Fibroblast of lung (primary cell): ENCODE measurements around the gene BANF2. TPM values are rescaled to one million over a fixed set of nuclear protein-coding genes. Genes with fewer than 3 reads are reported as not detected.

Experiments
- DNase-seq, 2 donors: peaks; one replicate each; pipeline versions ENCODE4 v3.0.0 to v3.0.0-alpha.2; 2010; ENCODE audit warnings: low read depth in 2 of 2
- H2AFZ ChIP-seq: 2 replicates; pipeline ENCODE4 v1.5.1; 2012; ENCODE audit warnings: low read length, control low read depth, inconsistent platforms
- H3K27ac ChIP-seq: 2 replicates; pipeline ENCODE4 v1.5.1; 2011; ENCODE audit warnings: low read length, control low read depth; ENCODE audit not compliant: insufficient read depth
- H3K27me3 ChIP-seq: 2 replicates; pipeline ENCODE4 v1.5.1; 2011; ENCODE audit warnings: mild to moderate bottlenecking, low read length; ENCODE audit not compliant: control insufficient read depth, insufficient read depth
- H3K36me3 ChIP-seq: 2 replicates; pipeline ENCODE4 v1.5.1; 2011; ENCODE audit warnings: low read length; ENCODE audit not compliant: control insufficient read depth, insufficient read depth
- H3K4me1 ChIP-seq: 2 replicates; pipeline ENCODE4 v1.5.1; 2011; ENCODE audit warnings: low read length; ENCODE audit not compliant: control insufficient read depth, insufficient read depth; ENCODE audit errors: extremely low read depth
- H3K4me2 ChIP-seq: 2 replicates; pipeline ENCODE4 v1.5.1; 2011; ENCODE audit warnings: low read length, control low read depth; ENCODE audit not compliant: insufficient read depth; ENCODE audit errors: extremely low read depth
- H3K4me3 ChIP-seq, 4 experiments: fragments of 200-600 bp in 1 of 4; sonication (generic) in 1 of 4; replicated peaks in 1 of 4; 2 replicates each; pipeline ENCODE4 v1.5.1; 2011 to 2016; ENCODE audit warnings: low read length in 4 of 4, low read depth in 3 of 4, mild to moderate bottlenecking in 3 of 4, control low read depth in 2 of 4, inconsistent platforms in 1 of 4, mixed read lengths in 1 of 4; ENCODE audit not compliant: insufficient read depth in 1 of 4; ENCODE audit errors: control extremely low read depth in 1 of 4
- H3K79me2 ChIP-seq: 2 replicates; pipeline ENCODE4 v1.5.1; 2012; ENCODE audit warnings: mild to moderate bottlenecking, low read length, inconsistent platforms; ENCODE audit not compliant: control insufficient read depth, insufficient read depth
- H3K9ac ChIP-seq: 2 replicates; pipeline ENCODE4 v1.5.1; 2011; ENCODE audit warnings: mild to moderate bottlenecking, low read length, control low read depth; ENCODE audit not compliant: insufficient read depth
- H3K9me3 ChIP-seq: 2 replicates; pipeline ENCODE4 v1.5.1; 2012; ENCODE audit warnings: low read depth, low read length; ENCODE audit not compliant: control insufficient read depth, insufficient read depth
- H4K20me1 ChIP-seq: 2 replicates; pipeline ENCODE4 v1.5.1; 2011; ENCODE audit warnings: low read length; ENCODE audit not compliant: control insufficient read depth, insufficient read depth; ENCODE audit errors: extremely low read depth
- EZH2 ChIP-seq: IDR thresholded peaks from 2 replicates; pipeline ENCODE4 v1.5.1; 2012; ENCODE audit warnings: low read length, control low read depth, mild to moderate bottlenecking; ENCODE audit errors: missing control alignments
- polyA plus RNA-seq, 2 donors: library from polyadenylated mRNA; depleted of rRNA in 1 of 2; stranded (reverse) in 1 of 2; unstranded in 1 of 2; fragments of >200 nt; gene quantifications; 2 replicates each; pipeline ENCODE4 v1.2.1, GENCODE V29; 2011 to 2012; ENCODE audit warnings: missing spikeins in 1 of 2
- total RNA-seq: library from RNA; depleted of rRNA; stranded (reverse); fragments of >200 nt; gene quantifications from 2 replicates; pipeline ENCODE4 v1.2.1, GENCODE V29; 2014
- TF ChIP-seq, protein P1 (sequence below), 2 donors: IDR thresholded peaks in 1 of 2; conservative IDR thresholded peaks in 1 of 2; 1 replicate in 1 of 2; 2 replicates in 1 of 2; pipeline ENCODE4 v1.5.1; 2011 to 2012; ENCODE audit warnings: low read length in 2 of 2, control low read depth in 1 of 2, inconsistent platforms in 1 of 2, low read depth in 1 of 2, mild to moderate bottlenecking in 1 of 2

Gene BANF2
- total and polyA plus RNA-seq, 2 donors (not counting 1 experiment from before 2014, with no cell fraction given), result not detected

GRCh38 chr20:17664025-17664633, 35.6 kb upstream of the BANF2 start:
- DNase-seq, result peak in 1 of 2 donors; percentile 43
- H2AFZ ChIP-seq, result no peak overlapping the region
- peaks cover 6% of the 10 kb centered on the region for H4K20me1 ChIP-seq
- no peaks in the 10 kb centered on the region for H3K27me3 ChIP-seq
- no peak overlapping the region for H3K4me3 ChIP-seq
- H3K9me3 ChIP-seq, result no peaks in the 10 kb centered on the region
- TF ChIP-seq, protein P1, sequence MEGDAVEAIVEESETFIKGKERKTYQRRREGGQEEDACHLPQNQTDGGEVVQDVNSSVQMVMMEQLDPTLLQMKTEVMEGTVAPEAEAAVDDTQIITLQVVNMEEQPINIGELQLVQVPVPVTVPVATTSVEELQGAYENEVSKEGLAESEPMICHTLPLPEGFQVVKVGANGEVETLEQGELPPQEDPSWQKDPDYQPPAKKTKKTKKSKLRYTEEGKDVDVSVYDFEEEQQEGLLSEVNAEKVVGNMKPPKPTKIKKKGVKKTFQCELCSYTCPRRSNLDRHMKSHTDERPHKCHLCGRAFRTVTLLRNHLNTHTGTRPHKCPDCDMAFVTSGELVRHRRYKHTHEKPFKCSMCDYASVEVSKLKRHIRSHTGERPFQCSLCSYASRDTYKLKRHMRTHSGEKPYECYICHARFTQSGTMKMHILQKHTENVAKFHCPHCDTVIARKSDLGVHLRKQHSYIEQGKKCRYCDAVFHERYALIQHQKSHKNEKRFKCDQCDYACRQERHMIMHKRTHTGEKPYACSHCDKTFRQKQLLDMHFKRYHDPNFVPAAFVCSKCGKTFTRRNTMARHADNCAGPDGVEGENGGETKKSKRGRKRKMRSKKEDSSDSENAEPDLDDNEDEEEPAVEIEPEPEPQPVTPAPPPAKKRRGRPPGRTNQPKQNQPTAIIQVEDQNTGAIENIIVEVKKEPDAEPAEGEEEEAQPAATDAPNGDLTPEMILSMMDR (conservative IDR thresholded peaks at IDR 0.05 in 1 of 2, IDR thresholded peaks at IDR 0.05 in 1 of 2; ENCODE audit: low read depth in 1 of 2, low read length in 2 of 2), result no peak
- TF ChIP-seq EZH2, result no peak
- H3K4me1 ChIP-seq, result peaks cover 30% of the 10 kb centered on the region
- H3K27ac ChIP-seq, result peak overlapping the region; percentile 22
- peaks cover 6% of the 10 kb centered on the region for H3K36me3 ChIP-seq
- no peak overlapping the region for H3K4me2 ChIP-seq
- no peak overlapping the region for H3K9ac ChIP-seq
- H3K79me2 ChIP-seq, result peaks cover 83% of the 10 kb centered on the region

DNA sequence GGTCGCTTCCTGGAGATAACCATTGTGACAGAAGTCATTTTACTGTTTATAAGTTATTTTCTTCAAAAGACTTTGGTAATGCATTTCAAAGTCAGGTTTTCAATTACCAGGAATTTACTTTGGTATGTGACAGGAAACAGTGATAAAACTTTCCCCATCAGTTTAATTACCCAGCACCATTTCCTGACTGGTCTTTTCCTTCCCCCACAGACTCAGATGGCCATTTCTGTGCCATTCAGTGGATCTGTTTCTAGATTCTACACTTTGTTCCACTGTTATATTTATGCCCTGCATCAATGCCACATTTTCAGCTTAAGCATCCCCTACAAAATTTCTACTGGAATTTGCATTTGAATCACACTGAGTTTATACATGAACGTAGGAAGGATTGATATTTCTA, 34.0 kb upstream of the BANF2 start:
- Histone ChIP-seq H3K79me2 (peaks cover 84% of the 10 kb centered on the region), H3K4me3 (no peak overlapping the region), H4K20me1 (peaks cover 2% of the 10 kb centered on the region), H3K9ac (no peak overlapping the region), H2AFZ (no peak overlapping the region), H3K27me3 (no peaks in the 10 kb centered on the region), H3K4me2 (no peak overlapping the region), H3K36me3 (peaks cover 1% of the 10 kb centered on the region), H3K4me1 (peaks cover 30% of the 10 kb centered on the region), H3K27ac (no peak overlapping the region), H3K9me3 (no peaks in the 10 kb centered on the region)
- DNase-seq, result no peak
- no peak for TF ChIP-seq EZH2
- TF ChIP-seq, protein P1 (conservative IDR thresholded peaks at IDR 0.05 in 1 of 2, IDR thresholded peaks at IDR 0.05 in 1 of 2; ENCODE audit: low read depth in 1 of 2, low read length in 2 of 2), result no peak

GRCh38 chr20:17666481-17666880, 33.3 kb upstream of the BANF2 start:
- no peaks in the 10 kb centered on the region for H3K9me3 ChIP-seq
- no peak for TF ChIP-seq EZH2
- H3K36me3 ChIP-seq, result peaks cover 1% of the 10 kb centered on the region
- no peak overlapping the region for H3K4me2 ChIP-seq
- no peak overlapping the region for H3K4me3 ChIP-seq
- no peak overlapping the region for H3K27ac ChIP-seq
- peak; percentile 60 to 67 for DNase-seq
- peaks cover 84% of the 10 kb centered on the region for H3K79me2 ChIP-seq
- peaks cover 6% of the 10 kb centered on the region for H4K20me1 ChIP-seq
- peaks cover 29% of the 10 kb centered on the region for H3K4me1 ChIP-seq
- no peaks in the 10 kb centered on the region for H3K27me3 ChIP-seq
- no peak overlapping the region for H2AFZ ChIP-seq
- no peak overlapping the region for H3K9ac ChIP-seq
